ENCODE measurements around the gene CLEC1B. TPM values are rescaled to one million over a fixed set of nuclear protein-coding genes. Genes with fewer than 3 reads are reported as not detected.
A peak's percentile ranks its signal among the peaks of the same experiment; 100 is the strongest.

The CLEC1B gene
- total and polyA plus RNA-seq, 10 of the 15 experiments (the other 5 are each of a cell fraction or from before 2014, with no cell fraction given), result not detected

DNA sequence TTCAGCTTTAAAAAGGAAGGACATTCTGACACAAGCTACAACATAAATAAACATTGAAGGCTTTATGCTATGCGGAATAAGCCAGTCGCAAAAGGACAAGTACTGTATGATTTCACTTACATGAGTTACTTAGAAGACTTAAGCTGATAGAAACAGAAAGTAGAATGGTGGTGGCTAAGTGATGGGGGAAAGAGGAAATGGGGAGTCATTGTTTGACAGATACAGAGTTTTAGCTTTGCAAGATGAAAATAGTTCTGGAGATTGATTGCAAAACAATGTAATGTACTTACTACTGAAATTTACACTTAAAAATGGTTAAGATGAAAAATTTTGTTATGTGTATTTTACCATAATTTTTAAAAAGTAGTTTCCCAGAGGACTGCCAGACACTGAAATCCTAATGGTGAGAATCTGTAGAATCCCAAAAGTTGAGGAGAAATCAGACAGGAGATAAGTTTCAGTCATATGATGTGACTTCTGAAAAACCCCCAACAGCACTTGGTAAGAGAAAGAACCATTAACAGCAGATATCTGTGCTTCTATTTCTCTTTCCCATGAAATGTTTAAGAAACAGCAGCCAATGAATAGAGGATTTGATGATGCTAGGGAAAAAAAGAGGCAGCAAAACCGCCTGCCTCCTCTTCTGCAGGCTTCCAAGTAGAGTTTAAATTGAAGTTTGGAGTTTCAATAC, 50.2 kb downstream of the CLEC1B start (continued):
- no peak for TF ChIP-seq RAD51 (IDR thresholded peaks at IDR 0.05)
- TF ChIP-seq TCF7 (IDR thresholded peaks at IDR 0.05; ENCODE audit: borderline replicate concordance), result no peak

DNA sequence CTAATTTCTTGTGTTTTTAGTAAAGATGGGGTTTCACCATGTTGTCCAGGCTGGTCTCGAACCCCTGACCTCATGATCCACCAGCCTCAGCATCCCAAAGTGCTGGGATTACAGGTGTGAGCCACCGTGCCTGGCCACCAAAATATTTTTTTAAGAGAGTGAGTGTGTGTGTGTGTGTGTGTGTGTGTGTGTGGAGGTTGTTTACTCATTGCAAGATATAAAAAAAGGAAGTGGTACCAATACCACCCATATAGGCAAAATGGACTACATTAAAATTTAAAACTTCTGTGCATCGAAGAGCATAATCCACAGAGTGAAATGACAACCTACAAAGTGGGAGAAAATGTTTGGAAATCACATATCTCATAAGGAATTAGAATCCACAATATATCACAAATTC, 51.2 kb downstream of the CLEC1B start:
- H3K4me3 ChIP-seq, result no peak overlapping the region
- 46% methylated on average over 3 of the region's 3 CpGs for WGBS (ENCODE audit: insufficient coverage, insufficient replicate concordance, low lambda C conversion rate, missing lambda C conversion rate)
- CTCF ChIA-PET, result interaction anchor here (0.6 to 1.9 kb wide), 3 partner anchors 197 to 1957 kb away, joined by 3 to 6 read pairs (median 5); no protein-coding TSS in a partner anchor
- no peak overlapping the region for H2AFZ ChIP-seq (ENCODE audit: control insufficient read depth, low read depth, low read length)
- no peak overlapping the region for H3K9ac ChIP-seq (ENCODE audit: control insufficient read depth, insufficient read depth, low read length)
- SMC1A ChIA-PET (ENCODE audit: uncharacterized antibody, unreplicated experiment), result interaction anchor here (1.4 kb wide), 1 partner anchor 81 kb away, joined by 4 read pairs; no protein-coding TSS in a partner anchor
- peaks cover 33% of the 10 kb centered on the region for H3K4me1 ChIP-seq (ENCODE audit: control insufficient read depth, insufficient read depth, low read length)
- RAD21 ChIA-PET (ENCODE audit: unreplicated experiment), result no interaction called here
- H3K9me3 ChIP-seq (replicated peaks; ENCODE audit: control insufficient read depth, insufficient read depth, low read length), result no peaks in the 10 kb centered on the region
- intact Hi-C loops (cut with micrococcal nuclease; ENCODE audit: unreplicated experiment) (loop anchor here (5.0 kb wide), 1 partner anchor 185 kb away; the partner anchor contains the start of gene CLEC7A), in situ Hi-C loops (cut with MboI) (no loop called here)
- POLR2A ChIA-PET, result no interaction called here
- DNase-seq (ENCODE audit: low read depth, low spot score) (no peak), FAIRE-seq (no peak), ATAC-seq (peak; percentile 51)
- H3K27ac ChIP-seq (ENCODE audit: control insufficient read depth, insufficient read depth), result no peak overlapping the region
- no peaks in the 10 kb centered on the region for H4K20me1 ChIP-seq (ENCODE audit: control insufficient read depth, insufficient read depth)
- peaks cover 0 to 3% of the 10 kb centered on the region in 2 experiments; a peak in 2 of 4 replicates for H3K27me3 ChIP-seq (replicated peaks in 1 of 2; ENCODE audit: control insufficient read depth in 2 of 2, insufficient read depth in 2 of 2, low read length in 1 of 2)
- no peaks in the 10 kb centered on the region for H3K36me3 ChIP-seq (ENCODE audit: control insufficient read depth in 2 of 2, insufficient read depth in 2 of 2, low read length in 1 of 2)
- no peaks in the 10 kb centered on the region for H3K79me2 ChIP-seq (ENCODE audit: control insufficient read depth, insufficient read depth, low read length)
- H3K4me2 ChIP-seq (ENCODE audit: control insufficient read depth, insufficient read depth), result no peak overlapping the region
- no TSS peak for BruUV-seq (replicated peaks)
- peak; percentile 61; the same call in 1 of the 2 replicates for TF ChIP-seq IRF4 (IDR thresholded peaks at IDR 0.05; ENCODE audit: low read depth, low read length)
- no peak for TF ChIP-seq SREBF1 (IDR thresholded peaks at IDR 0.05; ENCODE audit: low read length)
- TF ChIP-seq TCF3 (IDR thresholded peaks at IDR 0.05; ENCODE audit: borderline replicate concordance, insufficient read depth, low read depth, low read length), result no peak
- TF ChIP-seq SREBF2 (IDR thresholded peaks at IDR 0.05; ENCODE audit: low read length), result no peak
- no peak for TF ChIP-seq POLR2AphosphoS2 (IDR thresholded peaks at IDR 0.05; ENCODE audit: low read depth, low read length)
- no peak for TF ChIP-seq PML (IDR thresholded peaks at IDR 0.05; ENCODE audit: low read length)
- TF ChIP-seq MTA2 (IDR thresholded peaks at IDR 0.05; ENCODE audit: low read depth), result 0 out of 2 replicates have a peak, but pooled peaks have one; percentile 18
- TF ChIP-seq, protein P1, sequence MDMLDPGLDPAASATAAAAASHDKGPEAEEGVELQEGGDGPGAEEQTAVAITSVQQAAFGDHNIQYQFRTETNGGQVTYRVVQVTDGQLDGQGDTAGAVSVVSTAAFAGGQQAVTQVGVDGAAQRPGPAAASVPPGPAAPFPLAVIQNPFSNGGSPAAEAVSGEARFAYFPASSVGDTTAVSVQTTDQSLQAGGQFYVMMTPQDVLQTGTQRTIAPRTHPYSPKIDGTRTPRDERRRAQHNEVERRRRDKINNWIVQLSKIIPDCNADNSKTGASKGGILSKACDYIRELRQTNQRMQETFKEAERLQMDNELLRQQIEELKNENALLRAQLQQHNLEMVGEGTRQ (IDR thresholded peaks at IDR 0.05; ENCODE audit: borderline replicate concordance, low read depth, low read length), result no peak
- TF ChIP-seq BHLHE40 (IDR thresholded peaks at IDR 0.05; ENCODE audit: borderline replicate concordance in 1 of 2, low read depth in 2 of 2, low read length in 1 of 2), result no peak
- 0 out of 4 replicates have a peak, but pooled peaks of 1 of the 2 experiments have one; percentile 12 for TF ChIP-seq EP300 (IDR thresholded peaks at IDR 0.05; ENCODE audit: borderline replicate concordance in 1 of 2, control insufficient read depth in 1 of 2, low read depth in 2 of 2, low read length in 2 of 2)
- 0 out of 4 replicates have a peak, but pooled peaks have one; percentile 38 to 56 for TF ChIP-seq IKZF2 (IDR thresholded peaks at IDR 0.05)
- no peak for TF ChIP-seq SIN3A (IDR thresholded peaks at IDR 0.05; ENCODE audit: low read depth, low read length)
- TF ChIP-seq, protein P2, sequence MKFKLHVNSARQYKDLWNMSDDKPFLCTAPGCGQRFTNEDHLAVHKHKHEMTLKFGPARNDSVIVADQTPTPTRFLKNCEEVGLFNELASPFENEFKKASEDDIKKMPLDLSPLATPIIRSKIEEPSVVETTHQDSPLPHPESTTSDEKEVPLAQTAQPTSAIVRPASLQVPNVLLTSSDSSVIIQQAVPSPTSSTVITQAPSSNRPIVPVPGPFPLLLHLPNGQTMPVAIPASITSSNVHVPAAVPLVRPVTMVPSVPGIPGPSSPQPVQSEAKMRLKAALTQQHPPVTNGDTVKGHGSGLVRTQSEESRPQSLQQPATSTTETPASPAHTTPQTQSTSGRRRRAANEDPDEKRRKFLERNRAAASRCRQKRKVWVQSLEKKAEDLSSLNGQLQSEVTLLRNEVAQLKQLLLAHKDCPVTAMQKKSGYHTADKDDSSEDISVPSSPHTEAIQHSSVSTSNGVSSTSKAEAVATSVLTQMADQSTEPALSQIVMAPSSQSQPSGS (IDR thresholded peaks at IDR 0.05; ENCODE audit: low read length), result peak; percentile 44
- TF ChIP-seq ZNF622 (IDR thresholded peaks at IDR 0.05), result no peak
- no peak for TF ChIP-seq POLR2A (IDR thresholded peaks at IDR 0.05; ENCODE audit: low read depth, low read length)
- no peak for TF ChIP-seq IKZF1 (conservative IDR thresholded peaks at IDR 0.05)
- peak; percentile 88 for TF ChIP-seq SPI1 (IDR thresholded peaks at IDR 0.05; ENCODE audit: borderline replicate concordance, insufficient read depth, low read depth, low read length)
- TF ChIP-seq FOS (IDR thresholded peaks at IDR 0.05; ENCODE audit: borderline replicate concordance, extremely low read depth, insufficient read length), result no peak
- no peak for TF ChIP-seq YY1 (IDR thresholded peaks at IDR 0.05; ENCODE audit: low read depth, low read length)
- TF ChIP-seq CREB1 (IDR thresholded peaks at IDR 0.05; ENCODE audit: low read depth), result no peak
